ENCODE measurements around the gene ZNF513. TPM values are rescaled to one million over a fixed set of nuclear protein-coding genes. Genes with fewer than 3 reads are reported as not detected.

The ZNF513 gene
- 11.6 TPM for total RNA-seq

GRCh38 chr2:27380626-27381545, at the start of gene ZNF513:
Gene ZNF513, minus strand, starts transcription at chr2:27380734. Its CDS starts 208 bp downstream, at chr2:27380526.

GRCh38 chr2:27428213-27428977, 47.9 kb upstream of the ZNF513 start, which contains the start of gene NRBP1:
Gene NRBP1, plus strand, starts transcription at chr2:27428631. Its CDS starts 4,643 bp downstream, at chr2:27433274.

GRCh38 chr2:27409321-27410073, 29.0 kb upstream of the ZNF513 start, which contains the start of gene PPM1G:
Gene PPM1G, minus strand, starts transcription at chr2:27409591. Its CDS starts 169 bp downstream, at chr2:27409422.

GRCh38 chr2:27370026-27370815, 10.3 kb downstream of the ZNF513 start, which contains the start of the genes EIF2B4 and SNX17:
Gene EIF2B4, minus strand, starts transcription at chr2:27370338. Its CDS starts 24 bp downstream, at chr2:27370314.
Gene SNX17, plus strand, starts transcription at chr2:27370616. Its CDS starts 128 bp downstream, at chr2:27370744.

GRCh38 chr2:27356382-27357181, 24.0 kb downstream of the ZNF513 start, which contains the start of gene GTF3C2:
Gene GTF3C2, minus strand, starts transcription at chr2:27356764. Its CDS starts 13,210 bp downstream, at chr2:27343554.

Other genes starting within 250 kb of the ZNF513 start
- 41.9 TPM for gene PREB, start 246.1 kb downstream of the ZNF513 start, total RNA-seq
- not detected for gene PRR30, start 241.3 kb downstream of the ZNF513 start, total RNA-seq
- 0.11 TPM for gene TCF23, start 231.7 kb downstream of the ZNF513 start, total RNA-seq
- gene ATRAID, start 168.7 kb downstream of the ZNF513 start, total RNA-seq: 102 TPM
- 40.4 TPM for gene SLC5A6, start 168.5 kb downstream of the ZNF513 start, total RNA-seq
- gene CAD, start 163.4 kb downstream of the ZNF513 start, total RNA-seq: 34.4 TPM
- 0.27 TPM for gene SLC30A3, start 117.7 kb downstream of the ZNF513 start, total RNA-seq
- not detected for gene DNAJC5G, start 105.3 kb downstream of the ZNF513 start, total RNA-seq
- gene TRIM54, start 98.3 kb downstream of the ZNF513 start, total RNA-seq: 4.7 TPM
- 4.7 TPM for gene UCN, start 72.3 kb downstream of the ZNF513 start, total RNA-seq
- 62.5 TPM for gene MPV17, start 57.6 kb downstream of the ZNF513 start, total RNA-seq
- 46.5 TPM for gene GTF3C2, start 24.0 kb downstream of the ZNF513 start, total RNA-seq
- gene EIF2B4, start 10.4 kb downstream of the ZNF513 start, total RNA-seq: 30.0 TPM
- gene SNX17, start 10.1 kb downstream of the ZNF513 start, total RNA-seq: 72.6 TPM
- gene PPM1G, start 28.9 kb upstream of the ZNF513 start, total RNA-seq: 54.4 TPM
- gene NRBP1, start 47.9 kb upstream of the ZNF513 start, total RNA-seq: 108 TPM
- gene KRTCAP3, start 61.6 kb upstream of the ZNF513 start, total RNA-seq: not detected
- gene IFT172, start 109.0 kb upstream of the ZNF513 start, total RNA-seq: 57.2 TPM
- 13.7 TPM for gene FNDC4, start 114.5 kb upstream of the ZNF513 start, total RNA-seq
- gene GCKR, start 116.1 kb upstream of the ZNF513 start, total RNA-seq: not detected
- 95.4 TPM for gene ZNF512, start 202.3 kb upstream of the ZNF513 start, total RNA-seq
- gene CCDC121, start 248.3 kb upstream of the ZNF513 start, total RNA-seq: 12.6 TPM
- 37.1 TPM for gene GPN1, start 248.3 kb upstream of the ZNF513 start, total RNA-seq